GM12878 (cell line): ENCODE measurements around the gene FER1L5. TPM values are rescaled to one million over a fixed set of nuclear protein-coding genes. Genes with fewer than 3 reads are reported as not detected.
A peak's percentile ranks its signal among the peaks of the same experiment; 100 is the strongest.

ENCODE experiments used
- ATAC-seq: fragments of 200-7000 bp; cut with Tn5 transposase; 3 replicates; pipeline ENCODE4 v1.9.1; 2020; ENCODE audit warnings: mild to moderate bottlenecking, moderate library complexity
- BruUV-seq: library from RNA; stranded (reverse); fragments of 400-500 nt; replicated peaks from 2 replicates; lab custom pipeline; 2021; lab: Mats Ljungman, UMichigan
- CTCF ChIA-PET: fragments of 300-600 bp; sonication (Branson Sonifier 250); formaldehyde crosslinking; extraction: SDS; loops from one replicate; lab custom pipeline; 2021; ENCODE audit warnings: inconsistent platforms; lab: Yijun Ruan, JAX
- POLR2A ChIA-PET: fragments of 350-600 bp; formaldehyde crosslinking; extraction: SDS; loops from one replicate; lab custom pipeline; 2021; ENCODE audit warnings: inconsistent platforms; lab: Charles Lee
- RAD21 ChIA-PET: fragments of 300-600 bp; sonication (Branson Sonifier 250); formaldehyde crosslinking; loops from one replicate; lab custom pipeline; 2023; ENCODE audit warnings: antibody characterized with exemption; ENCODE audit not compliant: unreplicated experiment; lab: Charles Lee
- SMC1A ChIA-PET: fragments of 300-600 bp; sonication (Branson Sonifier 250); formaldehyde crosslinking; loops from one replicate; lab custom pipeline; 2023; ENCODE audit not compliant: unreplicated experiment, uncharacterized antibody; lab: Charles Lee
- DNase-seq: peaks from one replicate; pipeline ENCODE4 v3.0.0-alpha.2; 2011; ENCODE audit warnings: low read depth, low spot score
- FAIRE-seq: peaks from 3 replicates; lab custom pipeline; 2011; peaks lifted over from hg19 to GRCh38; lab: Jason Lieb, UNC
- H2AFZ ChIP-seq: 2 replicates; pipeline ENCODE4 v1.6.0; 2011; ENCODE audit warnings: low read depth, low read length, control low read depth; ENCODE audit not compliant: control insufficient read depth
- H3K27ac ChIP-seq: 2 replicates; pipeline ENCODE4 v1.5.1; 2011; ENCODE audit warnings: control low read depth; ENCODE audit not compliant: control insufficient read depth, insufficient read depth
- H3K27me3 ChIP-seq, 2 experiments: replicated peaks in 1 of 2; 2 replicates each; pipeline versions ENCODE4 v1.6.0 to v1.6.1; 2011; ENCODE audit warnings: low read length in 1 of 2; ENCODE audit not compliant: control insufficient read depth in 2 of 2, insufficient read depth in 2 of 2
- H3K36me3 ChIP-seq, 2 experiments: 2 replicates each; pipeline ENCODE4 v1.5.1; 2011; ENCODE audit warnings: low read length in 1 of 2; ENCODE audit not compliant: control insufficient read depth in 2 of 2, insufficient read depth in 2 of 2
- H3K4me1 ChIP-seq: 2 replicates; pipeline ENCODE4 v1.6.1; 2011; ENCODE audit warnings: mild to moderate bottlenecking, low read length, moderate library complexity, mixed read lengths; ENCODE audit not compliant: control insufficient read depth, insufficient read depth
- H3K4me2 ChIP-seq: 2 replicates; pipeline ENCODE4 v1.6.0; 2011; ENCODE audit warnings: control low read depth; ENCODE audit not compliant: control insufficient read depth, insufficient read depth
- H3K4me3 ChIP-seq: fragments of 200-600 bp; sonication (generic); 2 replicates; pipeline ENCODE4 v1.5.1; 2016
- H3K79me2 ChIP-seq: 2 replicates; pipeline ENCODE4 v1.6.0; 2011; ENCODE audit warnings: low read length; ENCODE audit not compliant: control insufficient read depth, insufficient read depth
- H3K9ac ChIP-seq: 2 replicates; pipeline ENCODE4 v1.8.0; 2011; ENCODE audit warnings: low read length, control low read depth, mixed read lengths; ENCODE audit not compliant: control insufficient read depth, insufficient read depth
- H3K9me3 ChIP-seq: replicated peaks from 3 replicates; pipeline ENCODE4 v1.5.1; 2011; ENCODE audit warnings: mild to moderate bottlenecking, low read length; ENCODE audit not compliant: control insufficient read depth, insufficient read depth
- H4K20me1 ChIP-seq: 2 replicates; pipeline ENCODE4 v1.6.0; 2011; ENCODE audit not compliant: control insufficient read depth, insufficient read depth
- BRCA1 ChIP-seq: IDR thresholded peaks from 2 replicates; pipeline ENCODE4 v1.6.1; 2011; ENCODE audit warnings: low read depth, low read length, improper control_type of control experiment
- FOS ChIP-seq: IDR thresholded peaks from 3 replicates; pipeline ENCODE4 v1.6.1; 2011; ENCODE audit warnings: borderline replicate concordance; ENCODE audit not compliant: insufficient read length; ENCODE audit errors: extremely low read depth
- POLR2A ChIP-seq: IDR thresholded peaks from 2 replicates; pipeline ENCODE4 v1.6.1; 2011; ENCODE audit warnings: low read depth, mild to moderate bottlenecking, low read length
- POLR2AphosphoS2 ChIP-seq: IDR thresholded peaks from 2 replicates; pipeline ENCODE4 v1.6.1; 2011; ENCODE audit warnings: low read depth, mild to moderate bottlenecking, low read length, improper control_type of control experiment, moderate library complexity
- POLR2AphosphoS5 ChIP-seq: IDR thresholded peaks from 2 replicates; pipeline ENCODE4 v1.6.1; 2011; ENCODE audit warnings: mild to moderate bottlenecking, low read length, inconsistent platforms
- RAD21 ChIP-seq: IDR thresholded peaks from 2 replicates; pipeline ENCODE4 v1.6.1; 2011; ENCODE audit warnings: mild to moderate bottlenecking, low read depth, low read length, moderate library complexity; ENCODE audit not compliant: insufficient read depth
- SMARCA5 ChIP-seq: fragments of 450-650 bp; IDR thresholded peaks from 2 replicates; pipeline ENCODE4 v1.6.1; 2017; ENCODE audit warnings: mild to moderate bottlenecking
- SP1 ChIP-seq: IDR thresholded peaks from one replicate; pipeline ENCODE4 v1.6.1; 2011; ENCODE audit warnings: low read depth, low read length
- TBL1XR1 ChIP-seq: IDR thresholded peaks from 2 replicates; pipeline ENCODE4 v1.6.1; 2012; ENCODE audit warnings: low read depth, low read length, improper control_type of control experiment
- ZNF217 ChIP-seq: fragments of 450-650 bp; IDR thresholded peaks from 2 replicates; pipeline ENCODE4 v1.6.1; 2017; ENCODE audit warnings: antibody characterized with exemption, mild to moderate bottlenecking
- WGBS: methylation state at CpG from one replicate; pipeline ENCODE4 v1.1.6; 2016; ENCODE audit warnings: low lambda C conversion rate; ENCODE audit not compliant: insufficient replicate concordance, insufficient coverage; ENCODE audit errors: missing lambda C conversion rate; 5-methylcytosine and 5-hydroxymethylcytosine counted together
- in situ Hi-C: fragments of 300-500 bp; cut with MboI; formaldehyde crosslinking; loops from 9 replicates; pipeline ENCODE4 v1.14.3; 2018; ENCODE audit warnings: mixed read lengths
- intact Hi-C: fragments of 100-400 bp; cut with micrococcal nuclease; formaldehyde crosslinking; loops from one replicate; pipeline ENCODE4 v1.14.2; 2022; ENCODE audit not compliant: unreplicated experiment
- polyA plus RNA-seq, 11 experiments: library from polyadenylated mRNA; depleted of rRNA in 4 of 11; unstranded in 6 of 11; stranded (reverse) in 5 of 11; fragments of >200 nt; fragmentation: Nextera tagmentation in 4 of 11; fragmentation: Illumina TruSeq in 1 of 11; extraction: Ambion mirVana in 4 of 11; extraction: Trizol in 1 of 11; gene quantifications; 1 replicate in 1 of 11; 2 replicates in 10 of 11; pipeline versions ENCODE4 v1.2.1 to v1.2.3, GENCODE V29; 2011 to 2016; ENCODE audit warnings: inconsistent platforms in 2 of 11, missing spikeins in 2 of 11, low read depth in 1 of 11
- total RNA-seq, 4 experiments: library from RNA; depleted of rRNA in 3 of 4; stranded (reverse); fragments of >200 nt in 3 of 4; fragmentation: Illumina TruSeq in 1 of 4; extraction: Trizol in 1 of 4; gene quantifications; 2 replicates each; pipeline versions ENCODE4 v1.2.1 to v1.2.3, GENCODE V29; 2013 to 2021
- TF ChIP-seq, protein P1 (sequence below): fragments of 450-650 bp; formaldehyde crosslinking; IDR thresholded peaks from 2 replicates; pipeline ENCODE4 v1.4.0; 2020; ENCODE audit warnings: mild to moderate bottlenecking, moderate library complexity
- TF ChIP-seq, protein P2 (sequence below): IDR thresholded peaks from 2 replicates; pipeline ENCODE4 v1.6.1; 2012; ENCODE audit warnings: low read depth, low read length, improper control_type of control experiment

FER1L5 gene
- total and polyA plus RNA-seq, 10 of the 15 experiments (the other 5 are each of a cell fraction or from before 2014, with no cell fraction given): not detected

DNA sequence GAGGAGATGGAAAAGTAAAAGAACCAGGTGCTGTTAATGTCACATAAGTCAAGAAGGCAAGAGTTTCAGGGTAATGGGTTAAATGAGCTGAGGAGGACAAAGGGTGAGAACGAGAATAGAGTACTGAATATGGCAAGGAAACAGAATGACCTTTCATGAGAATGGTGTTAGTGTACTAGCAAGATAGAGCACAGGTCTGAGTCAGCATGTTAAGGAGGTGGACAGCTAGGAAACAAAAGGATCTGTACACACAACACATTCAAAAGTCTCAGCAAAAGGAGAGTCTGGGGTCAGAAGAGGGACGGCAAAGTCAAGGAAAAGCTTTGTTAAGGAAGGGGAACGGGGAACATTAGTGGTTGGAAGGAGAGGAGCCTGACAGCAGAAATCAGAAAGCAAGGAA lies 68.4 kb downstream of the FER1L5 start:
- FAIRE-seq (peak; percentile 44), DNase-seq (no peak), ATAC-seq (no peak)
- ChIA-PET POLR2A (interaction anchor here (0.5 to 0.6 kb wide), 2 partner anchors 27 to 53 kb away, joined by 4 to 5 read pairs; no protein-coding TSS in a partner anchor), SMC1A (interaction anchor here (0.8 to 1.4 kb wide), 2 partner anchors 9 kb away, joined by 3 to 7 read pairs; no protein-coding TSS in a partner anchor), CTCF (interaction anchor here (1.4 kb wide), 1 partner anchor 9 kb away, joined by 5 read pairs; no protein-coding TSS in a partner anchor), RAD21 (no interaction called here)
- H3K4me2 ChIP-seq: no peak overlapping the region
- H3K9ac ChIP-seq: no peak overlapping the region
- 87% methylated on average over 3 of the region's 3 CpGs for WGBS
- H3K9me3 ChIP-seq: no peaks in the 10 kb centered on the region
- H4K20me1 ChIP-seq: no peaks in the 10 kb centered on the region
- H3K27ac ChIP-seq: no peak overlapping the region
- H3K4me3 ChIP-seq: no peak overlapping the region
- intact Hi-C loops: no loop called here
- H2AFZ ChIP-seq: no peak overlapping the region
- BruUV-seq: no TSS peak
- no peaks in the 10 kb centered on the region for H3K79me2 ChIP-seq
- no peaks in the 10 kb centered on the region for H3K27me3 ChIP-seq
- no peaks in the 10 kb centered on the region for H3K4me1 ChIP-seq
- peaks cover 0 to 23% of the 10 kb centered on the region in 2 experiments; a peak in 3 of 4 replicates for H3K36me3 ChIP-seq
- in situ Hi-C loops: no loop called here
- TF ChIP-seq SP1 (no peak), POLR2AphosphoS2 (no peak), RAD21 (no peak), SMARCA5 (no peak), TBL1XR1 (no peak)

DNA sequence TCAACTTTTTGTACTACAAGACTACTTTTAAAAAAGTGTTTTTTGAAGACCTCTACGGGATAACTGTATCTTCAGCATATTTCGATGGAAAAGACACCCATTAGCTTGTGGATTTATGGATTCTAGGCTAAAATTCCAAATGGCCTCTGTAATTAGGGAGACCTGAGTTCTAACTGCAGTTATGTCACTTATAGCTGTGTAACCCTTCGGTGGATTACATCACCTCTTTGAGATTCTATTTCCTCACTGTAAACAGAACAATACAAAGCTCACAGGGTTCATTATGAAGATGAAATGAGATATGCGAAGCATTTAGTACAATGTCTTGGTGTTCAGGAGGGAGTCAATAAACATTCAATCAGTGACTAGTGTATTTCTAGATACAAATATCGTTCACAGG lies 73.1 kb downstream of the FER1L5 start:
- 97% methylated on average over 5 of the region's 5 CpGs for WGBS
- in situ Hi-C loops: no loop called here
- DNase-seq (no peak), ATAC-seq (no peak), FAIRE-seq (no peak)
- no peak overlapping the region for H3K4me3 ChIP-seq
- no peaks in the 10 kb centered on the region for H3K27me3 ChIP-seq
- H4K20me1 ChIP-seq: no peaks in the 10 kb centered on the region
- peaks cover 0 to 8% of the 10 kb centered on the region in 2 experiments; a peak in 2 of 4 replicates for H3K36me3 ChIP-seq
- intact Hi-C loops: no loop called here
- CTCF ChIA-PET: no interaction called here
- H3K9ac ChIP-seq: no peak overlapping the region
- BruUV-seq: no TSS peak
- no peak overlapping the region for H3K27ac ChIP-seq
- H3K79me2 ChIP-seq: no peaks in the 10 kb centered on the region
- H3K4me2 ChIP-seq: no peak overlapping the region
- POLR2A ChIA-PET: no interaction called here
- SMC1A ChIA-PET: no interaction called here
- no peak overlapping the region for H2AFZ ChIP-seq
- H3K9me3 ChIP-seq: no peaks in the 10 kb centered on the region
- no peaks in the 10 kb centered on the region for H3K4me1 ChIP-seq
- RAD21 ChIA-PET: no interaction called here
- TF ChIP-seq BRCA1 (no peak), TBL1XR1 (no peak), POLR2AphosphoS2 (no peak), ZNF217 (no peak), POLR2AphosphoS5 (no peak), POLR2A (no peak), FOS (no peak)
- TF ChIP-seq, protein P1, sequence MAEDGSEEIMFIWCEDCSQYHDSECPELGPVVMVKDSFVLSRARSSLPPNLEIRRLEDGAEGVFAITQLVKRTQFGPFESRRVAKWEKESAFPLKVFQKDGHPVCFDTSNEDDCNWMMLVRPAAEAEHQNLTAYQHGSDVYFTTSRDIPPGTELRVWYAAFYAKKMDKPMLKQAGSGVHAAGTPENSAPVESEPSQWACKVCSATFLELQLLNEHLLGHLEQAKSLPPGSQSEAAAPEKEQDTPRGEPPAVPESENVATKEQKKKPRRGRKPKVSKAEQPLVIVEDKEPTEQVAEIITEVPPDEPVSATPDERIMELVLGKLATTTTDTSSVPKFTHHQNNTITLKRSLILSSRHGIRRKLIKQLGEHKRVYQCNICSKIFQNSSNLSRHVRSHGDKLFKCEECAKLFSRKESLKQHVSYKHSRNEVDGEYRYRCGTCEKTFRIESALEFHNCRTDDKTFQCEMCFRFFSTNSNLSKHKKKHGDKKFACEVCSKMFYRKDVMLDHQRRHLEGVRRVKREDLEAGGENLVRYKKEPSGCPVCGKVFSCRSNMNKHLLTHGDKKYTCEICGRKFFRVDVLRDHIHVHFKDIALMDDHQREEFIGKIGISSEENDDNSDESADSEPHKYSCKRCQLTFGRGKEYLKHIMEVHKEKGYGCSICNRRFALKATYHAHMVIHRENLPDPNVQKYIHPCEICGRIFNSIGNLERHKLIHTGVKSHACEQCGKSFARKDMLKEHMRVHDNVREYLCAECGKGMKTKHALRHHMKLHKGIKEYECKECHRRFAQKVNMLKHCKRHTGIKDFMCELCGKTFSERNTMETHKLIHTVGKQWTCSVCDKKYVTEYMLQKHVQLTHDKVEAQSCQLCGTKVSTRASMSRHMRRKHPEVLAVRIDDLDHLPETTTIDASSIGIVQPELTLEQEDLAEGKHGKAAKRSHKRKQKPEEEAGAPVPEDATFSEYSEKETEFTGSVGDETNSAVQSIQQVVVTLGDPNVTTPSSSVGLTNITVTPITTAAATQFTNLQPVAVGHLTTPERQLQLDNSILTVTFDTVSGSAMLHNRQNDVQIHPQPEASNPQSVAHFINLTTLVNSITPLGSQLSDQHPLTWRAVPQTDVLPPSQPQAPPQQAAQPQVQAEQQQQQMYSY (CRISPR knock-in tag): no peak
- TF ChIP-seq, protein P2, sequence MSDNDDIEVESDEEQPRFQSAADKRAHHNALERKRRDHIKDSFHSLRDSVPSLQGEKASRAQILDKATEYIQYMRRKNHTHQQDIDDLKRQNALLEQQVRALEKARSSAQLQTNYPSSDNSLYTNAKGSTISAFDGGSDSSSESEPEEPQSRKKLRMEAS: no peak
